GM18517 (cell line): ENCODE results near the gene CPNE1.

ENCODE experiments used
- ATAC-seq: cut with Tn5 transposase; IDR thresholded peaks from one replicate; pipeline ENCODE4 v1.9.1; 2021; ENCODE audit warnings: mild to moderate bottlenecking, moderate library complexity; ENCODE audit not compliant: unreplicated experiment

CPNE1 gene

GRCh38 chr20:35600993-35601973, 63.4 kb downstream of the CPNE1 start:
- no peak for ATAC-seq

GRCh38 chr20:35600176-35600992, 64.3 kb downstream of the CPNE1 start:
- ATAC-seq = no peak

- ATAC-seq = no peak
Measured at GRCh38 chr20:35599776-35600120, 65.0 kb downstream of the CPNE1 start.

GRCh38 chr20:35598899-35599775, 65.6 kb downstream of the CPNE1 start:
- no peak for ATAC-seq

GRCh38 chr20:35598476-35598875, 66.2 kb downstream of the CPNE1 start:
- no peak for ATAC-seq

- ATAC-seq = no peak
Measured at GRCh38 chr20:35597186-35597585, 67.5 kb downstream of the CPNE1 start.

GRCh38 chr20:35595901-35596300, 68.8 kb downstream of the CPNE1 start:
- no peak for ATAC-seq

- ATAC-seq = no peak
Measured at GRCh38 chr20:35595456-35595855, 69.2 kb downstream of the CPNE1 start.

GRCh38 chr20:35592339-35592974, 72.2 kb downstream of the CPNE1 start:
- no peak for ATAC-seq

GRCh38 chr20:35588397-35588796, 76.3 kb downstream of the CPNE1 start:
- ATAC-seq = no peak

GRCh38 chr20:35587436-35587835, 77.3 kb downstream of the CPNE1 start:
- no peak for ATAC-seq

- ATAC-seq = no peak
Measured at GRCh38 chr20:35586751-35587425, 77.8 kb downstream of the CPNE1 start.

GRCh38 chr20:35583636-35584560, 80.8 kb downstream of the CPNE1 start:
- ATAC-seq = no peak

GRCh38 chr20:35582741-35583404, 81.8 kb downstream of the CPNE1 start:
- no peak for ATAC-seq

- no peak for ATAC-seq
Measured at GRCh38 chr20:35582131-35582530, 82.6 kb downstream of the CPNE1 start.

GRCh38 chr20:35579196-35579595, 85.5 kb downstream of the CPNE1 start:
- no peak for ATAC-seq

- no peak for ATAC-seq
Measured at GRCh38 chr20:35578469-35578868, 86.2 kb downstream of the CPNE1 start.

GRCh38 chr20:35576816-35577215, 87.9 kb downstream of the CPNE1 start:
- no peak for ATAC-seq
